Sciatic nerve (tissue), 2 donors: Measurements from ENCODE around the gene NUDT8. TPM values are rescaled to one million over a fixed set of nuclear protein-coding genes. Genes with fewer than 3 reads are reported as not detected.
"Not testable (repeated sequence)": the region's sequence is repeated elsewhere in the genome, so short reads cannot be mapped to it uniquely, and the experiment has no call there.

Experiments used
- ATAC-seq: fragments of 200-7000 bp; cut with Tn5 transposase; one replicate; pipeline ENCODE4 v1.9.1; 2020; ENCODE audit warnings: mild to moderate bottlenecking, moderate library complexity
- DNase-seq: peaks from one replicate; pipeline ENCODE4 v3.0.0-alpha.2; 2020; ENCODE audit warnings: low spot score
- intact Hi-C: fragments of 100-400 bp; cut with DNase I; formaldehyde crosslinking; loops from one replicate; pipeline ENCODE4 v1.14.2; 2022
- total RNA-seq: library from RNA; stranded (reverse); fragmentation: NEBNext Ultra II Directional; extraction: Animal tissue kit (Norgen Biotek cat#: 25700); gene quantifications from one replicate; pipeline ENCODE4 v1.2.1, GENCODE V29; 2021
- donor health status: DM: no; HTN: no; CAD: no.
- donor health status: DM: no; HTN: no; CAD: no.

NUDT8 gene
- total RNA-seq, 1 donor from 2014 or later: 7.8 TPM

DNA sequence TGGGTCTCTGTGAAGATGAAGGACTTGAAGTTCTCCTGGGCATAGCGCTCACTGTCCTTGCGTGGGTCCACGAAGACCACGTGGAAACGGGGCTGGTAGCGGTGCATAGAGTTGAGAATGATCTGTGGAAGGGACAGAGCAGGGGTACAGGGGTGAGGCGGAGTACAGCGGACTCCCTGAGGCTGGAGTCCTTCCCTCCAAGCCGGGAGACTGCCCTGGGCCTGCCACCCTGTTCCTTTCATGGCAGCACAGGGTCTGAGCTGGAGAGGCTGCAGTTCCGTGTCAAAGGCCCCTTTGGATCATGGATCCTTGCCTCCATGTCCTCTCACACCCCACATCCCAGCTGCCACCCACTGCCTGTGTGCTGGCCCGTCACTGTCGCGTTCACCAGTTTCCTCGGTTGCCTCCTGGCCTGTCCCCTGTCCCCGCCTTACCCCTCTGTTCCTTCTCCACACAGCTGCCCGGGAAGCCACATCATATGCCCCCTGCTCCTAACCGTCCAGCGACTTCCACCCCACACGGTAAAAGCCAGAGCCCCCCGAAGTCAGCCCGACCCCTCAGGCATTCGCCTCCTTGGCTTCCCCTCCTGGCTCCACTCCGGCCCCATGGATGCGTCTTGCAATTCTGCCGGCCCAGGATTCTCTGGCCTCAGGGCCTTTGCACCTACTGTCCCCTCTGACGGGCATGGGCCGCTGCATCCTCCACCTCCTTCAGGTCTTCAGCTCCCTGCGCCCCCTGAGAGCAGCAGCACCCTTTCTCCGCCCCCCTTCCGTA, 3.4 kb upstream of the NUDT8 start:
- ATAC-seq (no peak), DNase-seq (peak; percentile 61)
- intact Hi-C loops: no loop called here

DNA sequence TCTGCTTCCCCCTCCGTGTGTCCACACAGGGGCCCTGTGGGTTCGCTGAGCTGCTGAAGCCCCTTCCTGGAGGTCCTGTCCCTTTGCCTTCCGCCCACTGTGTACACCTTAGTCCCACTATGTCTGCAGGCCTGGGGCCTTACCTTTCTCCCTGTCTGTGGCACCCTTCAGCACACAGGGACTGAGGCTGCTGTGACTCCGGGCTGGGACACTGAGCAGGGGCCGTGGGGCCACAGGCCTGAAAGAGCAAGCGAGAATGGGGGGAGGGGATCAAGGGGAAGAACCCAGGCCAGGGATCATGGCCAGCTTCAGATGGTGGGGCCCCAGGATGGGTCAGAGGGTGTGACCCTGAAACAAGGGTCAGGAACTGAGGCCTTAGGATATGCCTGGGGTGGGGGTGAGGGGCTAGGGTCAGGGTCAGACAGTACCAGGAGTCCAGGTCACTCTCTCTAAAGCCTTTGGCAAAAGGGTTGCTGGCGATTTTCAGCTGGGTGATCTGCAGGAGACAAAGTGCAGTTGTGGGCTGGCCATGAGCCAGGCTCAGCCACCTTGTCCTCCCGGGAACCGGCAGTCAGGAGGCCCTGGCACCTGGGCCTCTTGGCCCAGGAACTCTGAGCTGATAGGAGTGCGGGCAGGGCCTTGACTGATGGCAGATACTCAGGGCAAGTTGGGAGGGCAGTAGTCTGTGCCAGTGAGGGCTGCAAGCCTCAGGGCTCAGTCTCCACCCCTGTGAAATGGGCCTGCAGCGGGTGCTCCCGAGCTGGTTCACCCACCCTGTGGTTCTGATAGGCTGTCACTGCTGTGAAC, 2.6 kb upstream of the NUDT8 start:
- ATAC-seq (no peak), DNase-seq (peak; percentile 58)
- intact Hi-C loops: no loop called here

DNA sequence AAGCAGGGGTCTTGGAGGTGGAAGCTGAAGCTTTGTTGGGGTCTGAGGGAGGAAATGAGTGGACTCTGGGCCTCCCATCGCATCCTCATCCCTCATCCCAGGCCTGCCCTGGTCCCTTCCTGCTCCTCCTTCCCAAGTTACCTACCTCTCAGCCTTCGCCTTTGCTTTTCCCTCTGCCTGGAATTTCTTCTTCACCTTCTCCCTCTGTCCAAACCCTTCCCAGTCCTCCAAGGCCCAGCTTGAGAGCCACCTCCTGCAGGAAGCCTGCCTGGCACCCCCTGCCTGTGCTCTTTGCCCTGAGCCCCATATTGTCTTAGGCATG, 2.1 kb upstream of the NUDT8 start:
- intact Hi-C loops: no loop called here
- DNase-seq (no peak), ATAC-seq (no peak)

DNA sequence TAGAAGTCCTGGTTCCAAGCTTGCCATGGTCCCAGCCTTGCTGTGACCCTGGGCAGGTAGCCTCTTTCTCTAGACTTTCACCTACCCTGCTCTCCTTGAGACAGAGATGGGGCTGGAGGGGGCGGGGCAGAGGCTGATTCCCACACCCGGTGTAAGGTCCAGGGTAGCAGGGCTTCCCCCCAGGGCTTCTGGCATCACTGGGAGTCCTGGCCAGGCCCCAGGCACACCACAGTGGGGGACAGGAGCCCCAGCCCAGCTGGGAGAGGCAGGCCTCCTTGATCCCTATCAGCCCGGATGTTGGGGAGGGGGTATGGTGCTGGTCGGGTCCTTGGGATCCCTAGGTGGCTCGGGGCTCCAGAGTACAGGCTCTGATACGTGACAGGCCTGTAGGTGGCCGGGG, 1.7 kb upstream of the NUDT8 start:
- intact Hi-C loops: no loop called here
- DNase-seq (peak; percentile 64), ATAC-seq (no peak)

DNA sequence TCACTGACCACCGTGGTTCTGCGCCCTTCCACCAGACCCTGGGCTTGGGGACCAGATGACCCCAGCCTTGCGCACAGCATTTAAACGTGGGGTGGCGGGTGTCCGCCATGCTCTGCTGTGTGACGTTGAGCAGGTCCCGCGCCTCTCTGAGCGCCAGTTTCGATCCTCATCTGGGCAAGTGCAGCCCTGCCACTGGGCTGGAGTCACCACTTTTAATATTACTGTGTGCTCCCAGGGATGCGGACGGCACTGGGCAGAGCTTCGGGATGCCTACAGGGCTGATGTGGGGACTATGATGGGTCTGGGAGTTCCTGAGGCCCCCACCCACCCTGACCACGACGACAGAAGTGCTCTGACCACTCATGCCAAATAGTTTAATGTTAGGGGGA, 1.2 kb upstream of the NUDT8 start:
- no peak for DNase-seq
- no peak for ATAC-seq
- intact Hi-C loops: no loop called here

DNA sequence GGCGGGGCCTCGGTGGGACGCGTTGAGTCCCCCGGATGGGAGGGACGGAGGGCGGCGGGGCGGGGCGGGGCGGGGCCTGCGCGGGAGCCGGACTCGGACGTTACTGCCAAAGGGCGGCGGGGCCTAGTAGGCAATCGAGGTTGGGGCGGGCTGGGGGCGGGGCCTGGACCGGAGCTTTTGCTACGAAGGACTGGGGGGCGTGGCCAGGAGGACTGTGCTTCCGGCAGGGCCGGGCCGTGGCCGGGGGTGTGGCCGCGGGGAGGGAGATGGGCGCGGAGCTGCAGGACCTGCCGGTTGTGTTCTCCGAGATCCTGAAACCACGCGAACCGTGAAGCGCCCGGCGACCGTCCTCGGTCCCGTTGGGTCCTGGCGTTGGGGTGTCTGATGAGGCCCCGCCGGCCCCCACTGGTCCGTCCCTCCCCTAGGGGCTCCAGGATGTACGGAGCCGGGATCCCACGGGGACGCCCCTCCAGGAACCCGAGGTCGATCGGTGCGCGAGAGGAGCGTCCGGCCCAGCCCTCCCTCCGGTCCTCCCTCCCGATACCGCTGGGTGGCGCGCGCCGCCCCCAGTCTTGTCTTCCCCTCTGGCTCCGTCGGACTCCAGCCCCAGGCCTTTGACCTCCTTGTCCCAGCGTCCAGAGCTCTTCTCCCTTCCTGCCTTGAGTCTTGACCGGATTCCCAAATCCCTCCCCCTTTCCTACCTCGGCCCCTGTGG, 648 bp upstream of the NUDT8 start:
- intact Hi-C loops: no loop called here
- ATAC-seq (peak; percentile 94), DNase-seq (peak; percentile 100)

DNA sequence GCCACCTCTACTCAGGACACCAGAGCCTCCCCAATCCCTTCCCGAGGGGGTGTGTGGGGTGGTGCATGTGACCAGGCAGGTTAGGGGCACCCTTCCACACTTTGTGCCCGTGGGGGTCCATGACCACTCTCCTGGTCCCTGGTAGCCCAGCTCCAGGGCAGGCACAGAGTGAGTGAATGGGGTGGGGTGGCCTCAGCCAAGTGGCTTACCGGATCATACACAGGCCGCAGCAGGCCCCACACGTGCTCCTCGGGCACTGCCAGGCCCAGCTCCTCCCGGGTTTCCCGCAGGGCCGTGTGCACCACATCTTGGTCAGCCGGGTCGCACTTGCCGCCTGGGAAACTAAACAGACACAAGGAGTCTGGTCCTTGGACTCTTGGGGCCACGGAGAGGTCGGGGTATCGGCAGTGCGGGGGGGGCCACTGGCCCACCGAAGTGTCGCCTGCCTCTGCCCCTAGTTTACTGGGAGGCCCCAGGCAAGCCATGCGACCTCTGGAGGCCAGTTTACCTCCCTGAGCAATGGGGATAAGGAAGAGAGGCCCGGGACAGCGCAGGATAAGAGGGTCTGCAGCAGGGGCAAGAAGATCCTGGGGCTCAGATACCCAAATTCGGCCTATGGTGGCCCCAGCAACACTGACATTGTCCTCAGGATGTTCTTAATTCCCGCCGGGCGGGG, 889 bp downstream of the NUDT8 start:
- intact Hi-C loops: no loop called here
- ATAC-seq: no peak
- DNase-seq: peak; percentile 65

DNA sequence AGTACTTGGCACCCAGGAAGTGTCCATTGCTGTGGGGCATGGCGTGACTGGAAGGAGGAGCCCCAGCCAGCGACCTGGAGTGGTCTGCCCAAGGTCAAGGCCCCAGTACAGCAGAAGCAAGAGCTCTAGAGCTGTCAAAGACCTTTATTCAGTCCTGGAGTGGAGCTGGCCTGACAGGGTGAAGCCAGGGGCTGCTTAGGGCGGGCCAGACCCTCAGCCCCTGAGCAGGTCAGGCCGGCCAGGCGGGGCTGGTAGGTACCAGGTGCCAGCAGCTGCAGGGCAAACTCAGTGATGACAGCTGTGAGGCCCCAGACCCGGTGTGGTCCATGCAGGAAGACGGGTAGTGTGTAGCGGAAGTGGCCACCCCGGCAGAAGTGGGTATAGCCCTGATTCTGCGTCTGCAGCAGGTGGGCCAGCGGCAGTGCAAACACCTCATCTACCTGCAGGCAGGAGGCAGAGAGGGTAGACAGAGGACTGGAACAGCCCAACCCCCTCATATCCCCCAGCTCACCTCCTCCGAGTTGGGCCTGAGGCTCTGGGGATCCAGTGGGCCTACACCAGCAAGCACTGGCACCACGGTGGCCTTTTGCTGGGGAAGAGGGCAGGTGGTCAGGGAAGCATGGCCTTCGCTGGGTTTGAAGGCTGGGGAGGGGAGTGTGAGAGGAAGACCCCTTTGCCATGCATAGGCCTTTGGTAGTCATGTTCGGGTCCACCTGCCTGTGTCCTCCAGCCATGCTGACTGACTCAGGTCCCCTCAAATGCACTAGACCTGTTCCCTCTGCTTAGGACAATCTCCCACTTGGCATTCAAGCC, 1.7 kb downstream of the NUDT8 start:
- intact Hi-C loops: loop anchor here (1.0 kb wide), 1 partner anchor 43 kb away; no protein-coding TSS in a partner anchor
- DNase-seq: peak; percentile 58
- ATAC-seq: no peak

DNA sequence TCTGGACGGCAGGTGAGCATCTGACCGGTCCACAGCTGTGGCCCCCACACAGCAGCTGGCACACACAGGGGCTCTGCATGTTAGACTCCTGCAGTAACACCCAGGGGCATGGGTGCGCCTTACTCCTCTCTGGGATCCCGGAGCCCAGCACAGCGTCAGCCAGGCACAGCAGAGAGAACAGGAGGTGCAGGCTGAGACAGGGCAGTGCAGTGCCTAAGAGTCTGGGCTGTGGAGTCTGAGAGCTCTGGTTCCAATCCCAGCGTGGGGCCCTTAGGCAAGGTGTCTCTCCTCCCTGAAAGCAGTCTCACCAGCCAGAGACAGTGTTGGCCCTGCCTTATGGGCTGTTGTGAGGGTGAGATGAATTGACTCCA, 2.3 kb downstream of the NUDT8 start:
- DNase-seq: peak; percentile 51
- intact Hi-C loops: loop anchor here (1.0 kb wide), 1 partner anchor 42 kb away; no protein-coding TSS in a partner anchor
- ATAC-seq: no peak

DNA sequence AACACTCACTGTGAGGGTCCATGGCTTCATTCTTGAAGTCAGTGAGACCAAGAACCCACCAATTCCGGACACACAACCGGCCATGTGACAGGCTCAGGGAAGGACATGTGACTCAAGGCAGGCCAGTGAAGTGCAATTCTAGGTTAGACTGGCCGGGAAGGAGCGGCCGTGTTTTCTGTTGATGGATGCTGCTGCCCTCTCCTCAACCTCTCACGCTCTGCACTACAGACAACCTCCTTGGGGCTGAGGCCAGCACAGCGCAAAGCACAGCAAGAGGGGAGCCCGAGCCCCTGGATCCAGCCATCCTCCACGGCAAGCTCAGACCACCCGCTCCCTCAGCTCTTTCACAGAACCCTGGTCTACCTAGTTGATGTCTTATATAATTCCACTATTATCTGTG, 2.8 kb downstream of the NUDT8 start:
- ATAC-seq (no peak), DNase-seq (no peak)
- intact Hi-C loops: loop anchor here (1.0 kb wide), 1 partner anchor 42 kb away; no protein-coding TSS in a partner anchor

DNA sequence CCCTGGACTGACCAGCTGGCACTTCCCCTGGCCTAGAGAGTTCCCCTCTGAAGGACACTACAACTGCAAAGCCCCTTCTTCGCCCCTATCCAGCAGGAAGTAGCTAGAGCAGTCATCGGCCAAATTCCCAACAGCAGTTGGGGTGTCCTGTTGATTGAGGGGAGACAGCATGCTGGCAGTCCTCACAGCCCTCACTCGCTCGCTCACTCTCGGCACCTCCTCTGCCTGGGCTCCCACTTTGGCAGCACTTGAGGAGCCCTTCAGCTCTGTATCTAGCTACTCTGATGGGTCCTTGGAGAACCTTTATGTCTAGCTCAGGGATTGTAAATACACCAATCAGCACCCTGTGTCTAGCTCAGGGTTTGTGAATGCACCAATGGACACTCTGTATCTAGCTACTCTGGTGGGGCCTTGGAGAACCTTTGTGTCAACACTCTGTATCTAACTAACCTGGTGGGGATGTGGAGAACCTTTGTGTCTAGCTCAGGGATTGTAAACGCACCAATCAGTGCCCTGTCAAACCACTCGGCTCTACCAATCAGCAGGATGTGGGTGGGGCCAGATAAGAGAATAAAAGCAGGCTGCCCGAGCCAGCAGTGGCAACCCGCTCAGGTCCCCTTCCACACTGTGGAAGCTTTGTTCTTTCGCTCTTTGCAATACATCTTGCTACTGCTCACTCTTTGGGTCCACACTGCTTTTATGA, 3.5 kb downstream of the NUDT8 start:
- intact Hi-C loops, DNase-seq, ATAC-seq: not testable (repeated sequence)

DNA sequence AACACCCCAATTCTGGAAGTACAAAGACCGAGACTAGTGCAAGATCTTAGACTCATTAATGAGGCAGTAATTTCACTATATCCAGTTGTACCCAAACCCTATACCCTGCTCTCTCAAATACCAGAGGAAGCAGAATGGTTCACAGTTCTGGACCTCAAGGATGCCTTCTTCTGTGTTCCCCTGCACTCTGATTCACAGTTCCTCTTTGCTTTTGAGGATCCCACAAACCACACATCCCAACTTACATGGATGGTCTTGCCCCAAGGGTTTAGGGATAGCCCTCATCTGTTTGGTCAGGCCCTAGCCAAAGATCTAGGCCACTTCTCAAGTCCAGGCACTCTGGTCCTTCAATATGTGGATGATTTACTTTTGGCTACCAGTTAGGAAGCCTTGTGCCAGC, 5.9 kb downstream of the NUDT8 start:
- DNase-seq, ATAC-seq, intact Hi-C loops: not testable (repeated sequence)

DNA sequence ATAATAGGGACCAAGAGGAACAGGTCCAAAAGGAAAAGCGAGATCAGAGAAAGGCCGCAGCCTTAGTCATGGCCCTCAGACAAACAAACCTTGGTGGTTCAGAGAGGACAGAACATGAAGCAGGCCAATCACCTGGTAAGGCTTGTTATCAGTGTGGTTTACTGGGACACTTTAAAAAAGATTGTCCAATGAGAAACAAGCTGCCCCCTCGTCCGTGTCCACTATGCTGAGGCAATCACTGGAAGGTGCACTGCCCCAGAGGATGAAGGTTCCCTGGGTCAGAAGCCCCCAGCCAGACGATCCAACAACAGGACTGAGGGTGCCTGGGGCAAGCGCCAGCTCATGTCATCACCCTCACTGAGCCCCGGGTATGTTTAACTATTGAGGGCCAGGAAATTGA, 6.8 kb downstream of the NUDT8 start:
- intact Hi-C loops, DNase-seq, ATAC-seq: not testable (repeated sequence)

DNA sequence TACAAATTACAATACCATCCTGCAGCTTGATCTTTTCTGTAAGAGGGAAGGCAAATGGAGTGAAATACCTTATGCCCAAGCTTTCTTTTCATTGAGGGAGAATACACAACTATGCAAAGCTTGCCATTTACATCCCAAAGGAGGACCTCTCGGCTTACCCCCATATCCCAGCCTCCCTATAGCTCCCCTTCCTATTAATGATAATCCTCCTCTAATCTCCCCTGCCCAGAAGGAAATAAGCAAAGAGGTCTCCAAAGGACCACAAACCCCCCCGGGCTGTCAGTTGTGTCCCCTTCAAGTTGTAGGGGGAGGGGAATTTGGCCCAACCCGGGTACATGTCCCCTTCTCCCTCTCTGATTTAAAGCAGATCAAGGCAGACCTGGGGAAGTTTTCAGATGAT, 7.8 kb downstream of the NUDT8 start:
- intact Hi-C loops, ATAC-seq, DNase-seq: not testable (repeated sequence)

DNA sequence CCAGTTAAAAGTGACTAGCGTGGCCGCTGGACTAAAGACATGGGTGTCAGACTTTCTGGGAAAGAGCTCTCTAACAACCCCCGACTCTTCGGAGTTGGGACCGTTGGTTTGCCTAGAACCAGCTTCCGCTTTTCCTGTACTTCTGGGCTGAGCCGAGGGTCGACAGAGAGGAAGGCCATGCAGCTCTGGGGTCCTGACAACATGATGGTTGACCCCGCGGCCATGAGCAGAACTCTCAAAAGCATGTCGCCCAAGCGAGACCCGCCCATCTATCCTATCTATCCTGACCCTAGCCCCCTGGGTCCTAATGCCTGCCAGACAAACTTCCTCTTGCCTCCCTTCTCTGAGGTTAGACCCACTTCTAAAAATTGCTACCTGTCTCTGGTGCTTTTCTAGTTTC, 9.1 kb downstream of the NUDT8 start:
- DNase-seq, ATAC-seq, intact Hi-C loops: not testable (repeated sequence)

DNA sequence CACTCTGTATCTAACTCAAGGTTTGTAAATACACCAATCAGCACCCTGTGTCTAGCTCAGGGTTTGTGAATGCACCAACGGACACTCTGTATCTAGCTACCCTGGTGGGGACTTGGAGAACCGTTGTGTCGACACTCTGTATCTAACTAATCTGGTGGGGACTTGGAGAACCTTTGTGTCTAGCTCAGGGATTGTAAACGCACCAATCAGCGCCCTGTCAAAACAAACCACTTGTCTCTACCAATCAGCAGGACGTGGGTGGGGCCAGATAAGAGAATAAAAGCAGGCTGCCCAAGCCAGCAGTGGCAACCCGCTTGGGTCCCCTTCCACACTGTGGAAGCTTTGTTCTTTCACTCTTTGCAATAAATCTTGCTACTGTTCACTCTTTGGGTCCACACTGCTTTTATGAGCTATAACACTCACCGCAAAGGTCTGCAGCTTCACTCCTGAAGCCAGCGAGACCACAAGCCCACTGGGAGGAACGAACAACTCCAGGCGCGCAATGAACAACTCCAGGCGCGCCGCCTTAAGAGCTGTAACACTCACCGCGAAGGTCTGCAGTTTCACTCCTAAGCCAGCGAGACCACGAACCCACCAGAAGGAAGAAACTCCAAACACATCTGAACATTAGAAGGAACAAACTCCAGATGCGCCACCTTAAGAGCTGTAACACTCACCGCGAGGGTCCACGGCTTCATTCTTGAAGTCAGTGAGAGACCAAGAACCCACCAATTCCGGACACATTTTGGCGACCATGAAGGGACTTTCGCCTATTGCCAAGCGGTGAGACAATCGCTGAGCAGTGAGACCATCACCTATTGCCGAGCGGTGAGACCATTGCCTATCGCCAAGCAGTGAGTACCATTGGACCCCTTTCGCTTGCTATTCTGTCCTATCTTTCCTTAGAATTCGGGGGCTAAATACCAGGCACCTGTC, 9.8 kb downstream of the NUDT8 start:
- ATAC-seq, intact Hi-C loops, DNase-seq: not testable (repeated sequence)
